ENCODE data around the gene UBE2I.

GRCh38 chr16:1298406-1298805 is 11.0 kb upstream of the UBE2I start:
- TF ChIP-seq, protein P1, sequence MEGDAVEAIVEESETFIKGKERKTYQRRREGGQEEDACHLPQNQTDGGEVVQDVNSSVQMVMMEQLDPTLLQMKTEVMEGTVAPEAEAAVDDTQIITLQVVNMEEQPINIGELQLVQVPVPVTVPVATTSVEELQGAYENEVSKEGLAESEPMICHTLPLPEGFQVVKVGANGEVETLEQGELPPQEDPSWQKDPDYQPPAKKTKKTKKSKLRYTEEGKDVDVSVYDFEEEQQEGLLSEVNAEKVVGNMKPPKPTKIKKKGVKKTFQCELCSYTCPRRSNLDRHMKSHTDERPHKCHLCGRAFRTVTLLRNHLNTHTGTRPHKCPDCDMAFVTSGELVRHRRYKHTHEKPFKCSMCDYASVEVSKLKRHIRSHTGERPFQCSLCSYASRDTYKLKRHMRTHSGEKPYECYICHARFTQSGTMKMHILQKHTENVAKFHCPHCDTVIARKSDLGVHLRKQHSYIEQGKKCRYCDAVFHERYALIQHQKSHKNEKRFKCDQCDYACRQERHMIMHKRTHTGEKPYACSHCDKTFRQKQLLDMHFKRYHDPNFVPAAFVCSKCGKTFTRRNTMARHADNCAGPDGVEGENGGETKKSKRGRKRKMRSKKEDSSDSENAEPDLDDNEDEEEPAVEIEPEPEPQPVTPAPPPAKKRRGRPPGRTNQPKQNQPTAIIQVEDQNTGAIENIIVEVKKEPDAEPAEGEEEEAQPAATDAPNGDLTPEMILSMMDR (IDR thresholded peaks at IDR 0.05; ENCODE audit: low read depth, low read length) = no peak
- no peak for TF ChIP-seq EZH2phosphoT487 (IDR thresholded peaks at IDR 0.05; ENCODE audit: low read depth)
